KMS-11 (cell line): ENCODE data around the gene DPP10.

Source experiments
- H2AFZ ChIP-seq: fragments of 200-600 bp; sonication (generic); 2 replicates; pipeline ENCODE4 v1.6.1; 2016; ENCODE audit warnings: antibody characterized with exemption, mixed run types, low read depth
- H3K27ac ChIP-seq: fragments of 200-600 bp; sonication (generic); 2 replicates; pipeline ENCODE4 v1.6.1; 2016; ENCODE audit warnings: mild to moderate bottlenecking, mixed run types
- H3K27me3 ChIP-seq: fragments of 200-600 bp; sonication (generic); 2 replicates; pipeline ENCODE4 v1.6.1; 2017; ENCODE audit warnings: mild to moderate bottlenecking, low read depth, mixed run types, moderate library complexity; ENCODE audit not compliant: insufficient read depth
- H3K36me3 ChIP-seq: fragments of 200-600 bp; sonication (generic); 2 replicates; pipeline ENCODE4 v1.6.1; 2017; ENCODE audit warnings: mild to moderate bottlenecking, mixed run types; ENCODE audit not compliant: insufficient read depth
- H3K4me1 ChIP-seq: fragments of 200-600 bp; sonication (generic); 2 replicates; pipeline ENCODE4 v1.6.1; 2016; ENCODE audit warnings: mild to moderate bottlenecking, low read depth, mixed run types; ENCODE audit not compliant: poor library complexity, severe bottlenecking
- H3K4me2 ChIP-seq: fragments of 200-600 bp; sonication (generic); 2 replicates; pipeline ENCODE4 v1.7.0; 2016; ENCODE audit warnings: mild to moderate bottlenecking, mixed run types
- H3K4me3 ChIP-seq: fragments of 200-600 bp; sonication (generic); IDR thresholded peaks from 2 replicates; pipeline ENCODE4 v1.6.1; 2017; ENCODE audit warnings: low read depth, low read length, mixed read lengths; ENCODE audit not compliant: insufficient read depth
- H3K79me2 ChIP-seq: fragments of 200-600 bp; sonication (generic); 2 replicates; pipeline ENCODE4 v1.6.1; 2016; ENCODE audit warnings: low read depth, mixed run types; ENCODE audit not compliant: insufficient read depth
- H3K9ac ChIP-seq: fragments of 200-600 bp; sonication (generic); 2 replicates; pipeline ENCODE4 v1.6.1; 2016; ENCODE audit warnings: mild to moderate bottlenecking, mixed run types
- H4K20me1 ChIP-seq: fragments of 200-600 bp; sonication (generic); 2 replicates; pipeline ENCODE4 v1.6.1; 2016; ENCODE audit warnings: mild to moderate bottlenecking, mixed run types; ENCODE audit not compliant: insufficient read depth
- TF ChIP-seq, protein P1 (sequence below): fragments of 200-600 bp; sonication (generic); conservative IDR thresholded peaks from 2 replicates; pipeline ENCODE4 v1.6.1; 2017; ENCODE audit warnings: low read depth, mild to moderate bottlenecking, antibody characterized with exemption, low read length, moderate library complexity, mixed read lengths

The DPP10 gene

DNA sequence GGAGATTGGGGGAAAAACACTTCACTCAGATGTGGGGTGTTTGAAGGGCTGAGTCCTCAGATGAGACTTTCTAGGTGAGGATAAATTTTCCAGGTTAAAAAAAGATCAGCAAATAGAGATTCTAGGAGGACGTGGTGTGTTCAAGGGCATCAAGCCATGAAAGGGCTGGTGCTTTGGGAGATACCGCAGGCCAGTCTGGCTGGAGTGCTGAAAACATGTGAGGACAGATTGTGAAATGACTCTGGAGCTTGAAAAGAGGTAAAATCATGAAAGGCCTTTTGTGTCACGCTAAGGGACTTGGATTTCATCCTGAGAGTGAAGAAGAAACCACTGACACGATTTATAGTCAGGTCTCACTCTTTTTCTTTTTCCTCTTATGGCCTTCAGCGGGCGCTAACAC is 320.5 kb downstream of the DPP10 start:
- H3K4me3 ChIP-seq, result no peak overlapping the region
- no peak overlapping the region for H2AFZ ChIP-seq

GRCh38 chr2:114769110-114769509 is 326.7 kb downstream of the DPP10 start:
- H3K79me2 ChIP-seq, result no peaks in the 10 kb centered on the region
- H3K4me3 ChIP-seq, result no peak overlapping the region
- no peaks in the 10 kb centered on the region for H3K4me1 ChIP-seq
- H3K9ac ChIP-seq, result no peak overlapping the region
- no peaks in the 10 kb centered on the region for H3K36me3 ChIP-seq
- no peak overlapping the region for H3K27ac ChIP-seq
- no peaks in the 10 kb centered on the region for H3K27me3 ChIP-seq
- TF ChIP-seq, protein P1, sequence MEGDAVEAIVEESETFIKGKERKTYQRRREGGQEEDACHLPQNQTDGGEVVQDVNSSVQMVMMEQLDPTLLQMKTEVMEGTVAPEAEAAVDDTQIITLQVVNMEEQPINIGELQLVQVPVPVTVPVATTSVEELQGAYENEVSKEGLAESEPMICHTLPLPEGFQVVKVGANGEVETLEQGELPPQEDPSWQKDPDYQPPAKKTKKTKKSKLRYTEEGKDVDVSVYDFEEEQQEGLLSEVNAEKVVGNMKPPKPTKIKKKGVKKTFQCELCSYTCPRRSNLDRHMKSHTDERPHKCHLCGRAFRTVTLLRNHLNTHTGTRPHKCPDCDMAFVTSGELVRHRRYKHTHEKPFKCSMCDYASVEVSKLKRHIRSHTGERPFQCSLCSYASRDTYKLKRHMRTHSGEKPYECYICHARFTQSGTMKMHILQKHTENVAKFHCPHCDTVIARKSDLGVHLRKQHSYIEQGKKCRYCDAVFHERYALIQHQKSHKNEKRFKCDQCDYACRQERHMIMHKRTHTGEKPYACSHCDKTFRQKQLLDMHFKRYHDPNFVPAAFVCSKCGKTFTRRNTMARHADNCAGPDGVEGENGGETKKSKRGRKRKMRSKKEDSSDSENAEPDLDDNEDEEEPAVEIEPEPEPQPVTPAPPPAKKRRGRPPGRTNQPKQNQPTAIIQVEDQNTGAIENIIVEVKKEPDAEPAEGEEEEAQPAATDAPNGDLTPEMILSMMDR, result no peak
- no peak overlapping the region for H2AFZ ChIP-seq
- H3K4me2 ChIP-seq, result no peak overlapping the region
- no peaks in the 10 kb centered on the region for H4K20me1 ChIP-seq

More for the DNA sequence above, 320.5 kb downstream of the DPP10 start:
- no peaks in the 10 kb centered on the region for H3K36me3 ChIP-seq
- TF ChIP-seq, protein P1, result no peak
- no peaks in the 10 kb centered on the region for H3K4me1 ChIP-seq
- no peaks in the 10 kb centered on the region for H3K79me2 ChIP-seq
- H3K9ac ChIP-seq, result no peak overlapping the region
- H4K20me1 ChIP-seq, result no peaks in the 10 kb centered on the region
- no peak overlapping the region for H3K27ac ChIP-seq
- no peak overlapping the region for H3K4me2 ChIP-seq
- no peaks in the 10 kb centered on the region for H3K27me3 ChIP-seq

- no peaks in the 10 kb centered on the region for H3K79me2 ChIP-seq
- no peak overlapping the region for H3K4me3 ChIP-seq
- H3K4me1 ChIP-seq, result no peaks in the 10 kb centered on the region
- H4K20me1 ChIP-seq, result no peaks in the 10 kb centered on the region
- no peaks in the 10 kb centered on the region for H3K27me3 ChIP-seq
- no peak overlapping the region for H2AFZ ChIP-seq
- TF ChIP-seq, protein P1, result no peak
- no peak overlapping the region for H3K4me2 ChIP-seq
- no peak overlapping the region for H3K27ac ChIP-seq
- H3K9ac ChIP-seq, result no peak overlapping the region
- no peaks in the 10 kb centered on the region for H3K36me3 ChIP-seq
These were observed 327.6 kb downstream of the DPP10 start for GRCh38 chr2:114769991-114770390.

GRCh38 chr2:114784046-114784445 is 341.6 kb downstream of the DPP10 start:
- Histone ChIP-seq H3K36me3 (no peaks in the 10 kb centered on the region), H2AFZ (no peak overlapping the region), H3K79me2 (no peaks in the 10 kb centered on the region), H3K9ac (no peak overlapping the region), H3K4me3 (no peak overlapping the region), H3K27me3 (no peaks in the 10 kb centered on the region), H3K4me1 (no peaks in the 10 kb centered on the region), H3K4me2 (no peak overlapping the region), H4K20me1 (no peaks in the 10 kb centered on the region), H3K27ac (no peak overlapping the region)
- TF ChIP-seq, protein P1, result no peak
